ENCODE measurements around the gene PRODH2.

The PRODH2 gene

DNA sequence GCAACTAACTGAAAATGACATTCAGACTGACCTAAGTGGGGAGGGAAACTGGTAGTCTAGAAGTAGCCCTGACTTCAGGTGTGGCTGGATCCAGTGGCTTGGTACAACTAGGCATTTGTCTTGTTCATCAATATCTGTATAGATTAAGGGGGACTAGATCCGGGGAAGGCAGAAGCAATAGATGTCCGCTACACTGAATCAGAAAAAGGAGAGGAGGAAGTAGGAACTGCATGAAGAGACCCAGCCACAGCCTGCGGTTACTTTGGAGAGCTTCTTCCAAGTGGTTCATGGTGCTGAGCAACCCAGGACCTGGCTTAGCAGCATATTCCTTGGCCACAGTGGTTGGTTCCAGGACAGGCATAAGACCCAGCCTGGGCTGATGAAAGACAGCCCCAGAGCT, 9.9 kb upstream of the PRODH2 start:
- Histone ChIP-seq H3K36me3 (ENCODE audit: insufficient read depth, low read length) (no peaks in the 10 kb centered on the region), H3K27ac (ENCODE audit: low read depth, low read length, poor library complexity, severe bottlenecking) (no peak overlapping the region), H3K4me3 (ENCODE audit: low read depth, low read length, poor library complexity, severe bottlenecking) (no peak overlapping the region), H3F3A (ENCODE audit: insufficient read depth, low read length) (no peaks in the 10 kb centered on the region), H3K9ac (ENCODE audit: low read length) (no peak overlapping the region), H3K27me3 (ENCODE audit: insufficient read depth, low read length) (no peaks in the 10 kb centered on the region), H3K9me3 (ENCODE audit: low read length) (no peaks in the 10 kb centered on the region), H3K4me1 (ENCODE audit: insufficient read depth, low read length, severe bottlenecking) (no peaks in the 10 kb centered on the region), H3K9me2 (ENCODE audit: low read depth, low read length) (no peaks in the 10 kb centered on the region), H3K4me2 (ENCODE audit: low read length) (no peak overlapping the region), H2AFZ (ENCODE audit: low read length) (no peak overlapping the region), H4K20me1 (ENCODE audit: insufficient read depth, low read length) (no peaks in the 10 kb centered on the region), H3K79me2 (ENCODE audit: insufficient read depth, low read length) (no peaks in the 10 kb centered on the region)
- TF ChIP-seq EZH2 (IDR thresholded peaks at IDR 0.05; ENCODE audit: borderline replicate concordance, low read length) (no peak), CTCF (IDR thresholded peaks at IDR 0.05; ENCODE audit: low read length) (no peak)

DNA sequence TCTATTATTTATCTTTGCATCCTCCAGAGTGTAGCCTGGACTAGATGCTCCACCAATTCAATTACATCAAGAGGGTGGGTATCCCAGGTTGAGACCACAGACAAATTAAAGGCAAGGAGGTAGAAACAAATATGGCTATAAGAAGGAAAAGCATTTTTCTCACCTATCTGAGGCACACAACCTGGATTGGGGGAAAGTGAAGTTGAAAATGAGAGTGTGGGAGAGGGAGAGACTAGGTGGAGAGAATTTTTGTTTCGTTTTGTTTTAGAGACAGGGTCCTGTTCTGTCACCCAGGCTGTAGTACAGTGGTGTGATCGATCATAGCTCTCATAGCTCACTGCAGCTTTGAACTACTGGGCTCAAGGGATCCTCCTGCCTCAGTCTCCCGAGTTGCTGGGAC, 5.8 kb upstream of the PRODH2 start:
- TF ChIP-seq EZH2 (IDR thresholded peaks at IDR 0.05; ENCODE audit: borderline replicate concordance, low read length) = no peak
- no peak for TF ChIP-seq CTCF (IDR thresholded peaks at IDR 0.05; ENCODE audit: low read length)
- no peaks in the 10 kb centered on the region; the same call in 1 of the 2 replicates for H3K27me3 ChIP-seq (ENCODE audit: insufficient read depth, low read length)
- no peak overlapping the region for H3K27ac ChIP-seq (ENCODE audit: low read depth, low read length, poor library complexity, severe bottlenecking)
- H3K36me3 ChIP-seq (ENCODE audit: insufficient read depth, low read length) = no peaks in the 10 kb centered on the region
- H3K9me2 ChIP-seq (ENCODE audit: low read depth, low read length) = no peaks in the 10 kb centered on the region
- no peaks in the 10 kb centered on the region for H3K4me1 ChIP-seq (ENCODE audit: insufficient read depth, low read length, severe bottlenecking)
- no peaks in the 10 kb centered on the region for H3K79me2 ChIP-seq (ENCODE audit: insufficient read depth, low read length)
- H3K4me3 ChIP-seq (ENCODE audit: low read depth, low read length, poor library complexity, severe bottlenecking) = no peak overlapping the region
- H3K9me3 ChIP-seq (ENCODE audit: low read length) = no peaks in the 10 kb centered on the region
- H3K9ac ChIP-seq (ENCODE audit: low read length) = no peak overlapping the region
- H4K20me1 ChIP-seq (ENCODE audit: insufficient read depth, low read length) = no peaks in the 10 kb centered on the region
- H2AFZ ChIP-seq (ENCODE audit: low read length) = no peak overlapping the region
- H3K4me2 ChIP-seq (ENCODE audit: low read length) = no peak overlapping the region
- no peaks in the 10 kb centered on the region for H3F3A ChIP-seq (ENCODE audit: insufficient read depth, low read length)

DNA sequence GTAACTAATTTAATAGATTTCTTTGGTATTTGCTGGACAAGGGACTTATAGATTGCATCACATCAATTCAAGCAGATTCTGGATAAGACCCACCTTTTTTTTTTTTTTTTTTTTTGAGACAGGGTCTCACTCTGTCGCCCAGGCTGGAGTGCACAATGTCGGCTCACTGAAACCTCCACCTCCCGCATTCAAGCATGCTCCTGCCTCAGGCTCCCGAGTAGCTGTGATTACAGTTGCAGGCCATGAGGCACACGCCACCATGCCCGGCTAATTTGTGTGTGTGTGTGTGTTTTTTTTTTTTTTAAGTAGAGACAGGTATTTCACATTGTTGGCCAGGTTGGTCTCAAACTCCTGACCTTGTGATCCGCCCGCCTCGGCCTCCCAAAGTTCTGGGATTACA, 4.2 kb upstream of the PRODH2 start:
- Histone ChIP-seq H2AFZ (ENCODE audit: low read length) (no peak overlapping the region), H3K27ac (ENCODE audit: low read depth, low read length, poor library complexity, severe bottlenecking) (no peak overlapping the region), H3K9me2 (ENCODE audit: low read depth, low read length) (no peaks in the 10 kb centered on the region), H3K9ac (ENCODE audit: low read length) (no peak overlapping the region), H3K4me1 (ENCODE audit: insufficient read depth, low read length, severe bottlenecking) (no peaks in the 10 kb centered on the region), H3K27me3 (ENCODE audit: insufficient read depth, low read length) (no peaks in the 10 kb centered on the region; the same call in 1 of the 2 replicates), H3K4me2 (ENCODE audit: low read length) (no peak overlapping the region), H3F3A (ENCODE audit: insufficient read depth, low read length) (no peaks in the 10 kb centered on the region), H4K20me1 (ENCODE audit: insufficient read depth, low read length) (no peaks in the 10 kb centered on the region), H3K9me3 (ENCODE audit: low read length) (no peaks in the 10 kb centered on the region), H3K36me3 (ENCODE audit: insufficient read depth, low read length) (no peaks in the 10 kb centered on the region), H3K79me2 (ENCODE audit: insufficient read depth, low read length) (no peaks in the 10 kb centered on the region), H3K4me3 (ENCODE audit: low read depth, low read length, poor library complexity, severe bottlenecking) (no peak overlapping the region)
- TF ChIP-seq CTCF (IDR thresholded peaks at IDR 0.05; ENCODE audit: low read length) (no peak), EZH2 (IDR thresholded peaks at IDR 0.05; ENCODE audit: borderline replicate concordance, low read length) (no peak)

All from OCI-LY1 (cell line).